Measurements from ENCODE around the gene SMDT1.

Gene SMDT1

DNA sequence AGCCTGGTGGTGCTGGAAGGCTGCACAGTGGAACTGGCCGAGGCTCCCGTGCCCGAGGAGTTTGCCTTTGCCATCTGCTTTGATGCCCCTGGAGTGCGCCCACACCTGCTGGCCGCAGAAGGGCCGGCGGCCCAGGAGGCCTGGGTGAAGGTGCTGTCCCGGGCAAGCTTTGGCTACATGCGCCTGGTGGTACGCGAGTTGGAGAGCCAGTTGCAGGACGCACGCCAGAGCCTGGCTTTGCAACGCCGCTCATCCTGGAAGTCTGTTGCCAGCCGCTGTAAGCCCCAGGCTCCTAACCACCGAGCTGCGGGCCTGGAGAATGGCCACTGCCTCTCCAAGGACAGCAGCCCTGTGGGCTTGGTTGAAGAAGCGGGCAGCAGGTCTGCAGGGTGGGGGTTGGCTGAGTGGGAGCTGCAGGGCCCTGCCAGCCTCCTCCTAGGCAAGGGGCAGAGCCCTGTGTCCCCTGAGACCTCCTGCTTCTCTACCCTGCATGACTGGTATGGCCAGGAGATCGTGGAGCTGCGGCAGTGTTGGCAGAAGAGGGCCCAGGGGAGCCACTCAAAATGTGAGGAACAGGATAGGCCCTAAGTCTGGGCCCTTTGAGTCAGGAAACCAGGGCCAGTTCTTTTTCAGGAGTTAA is 1.9 kb upstream of the SMDT1 start:
- Mint-ChIP-seq H3K4me3 (peak overlapping the region in 1 of 3 experiments; percentile 13), H3K9me3 (no peaks in the 10 kb centered on the region), H3K4me1 (peaks cover 51% of the 10 kb centered on the region), H3K36me3 (ENCODE audit: low read depth) (peaks cover 9% of the 10 kb centered on the region), H3K27ac (peak overlapping the region; percentile 85 to 97 (median 96)), H3K27me3 (ENCODE audit: low read depth) (no peaks in the 10 kb centered on the region)
- TF ChIP-seq, protein P1, sequence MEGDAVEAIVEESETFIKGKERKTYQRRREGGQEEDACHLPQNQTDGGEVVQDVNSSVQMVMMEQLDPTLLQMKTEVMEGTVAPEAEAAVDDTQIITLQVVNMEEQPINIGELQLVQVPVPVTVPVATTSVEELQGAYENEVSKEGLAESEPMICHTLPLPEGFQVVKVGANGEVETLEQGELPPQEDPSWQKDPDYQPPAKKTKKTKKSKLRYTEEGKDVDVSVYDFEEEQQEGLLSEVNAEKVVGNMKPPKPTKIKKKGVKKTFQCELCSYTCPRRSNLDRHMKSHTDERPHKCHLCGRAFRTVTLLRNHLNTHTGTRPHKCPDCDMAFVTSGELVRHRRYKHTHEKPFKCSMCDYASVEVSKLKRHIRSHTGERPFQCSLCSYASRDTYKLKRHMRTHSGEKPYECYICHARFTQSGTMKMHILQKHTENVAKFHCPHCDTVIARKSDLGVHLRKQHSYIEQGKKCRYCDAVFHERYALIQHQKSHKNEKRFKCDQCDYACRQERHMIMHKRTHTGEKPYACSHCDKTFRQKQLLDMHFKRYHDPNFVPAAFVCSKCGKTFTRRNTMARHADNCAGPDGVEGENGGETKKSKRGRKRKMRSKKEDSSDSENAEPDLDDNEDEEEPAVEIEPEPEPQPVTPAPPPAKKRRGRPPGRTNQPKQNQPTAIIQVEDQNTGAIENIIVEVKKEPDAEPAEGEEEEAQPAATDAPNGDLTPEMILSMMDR (IDR thresholded peaks at IDR 0.05; ENCODE audit: unreplicated experiment in 3 of 3), result no peak

DNA sequence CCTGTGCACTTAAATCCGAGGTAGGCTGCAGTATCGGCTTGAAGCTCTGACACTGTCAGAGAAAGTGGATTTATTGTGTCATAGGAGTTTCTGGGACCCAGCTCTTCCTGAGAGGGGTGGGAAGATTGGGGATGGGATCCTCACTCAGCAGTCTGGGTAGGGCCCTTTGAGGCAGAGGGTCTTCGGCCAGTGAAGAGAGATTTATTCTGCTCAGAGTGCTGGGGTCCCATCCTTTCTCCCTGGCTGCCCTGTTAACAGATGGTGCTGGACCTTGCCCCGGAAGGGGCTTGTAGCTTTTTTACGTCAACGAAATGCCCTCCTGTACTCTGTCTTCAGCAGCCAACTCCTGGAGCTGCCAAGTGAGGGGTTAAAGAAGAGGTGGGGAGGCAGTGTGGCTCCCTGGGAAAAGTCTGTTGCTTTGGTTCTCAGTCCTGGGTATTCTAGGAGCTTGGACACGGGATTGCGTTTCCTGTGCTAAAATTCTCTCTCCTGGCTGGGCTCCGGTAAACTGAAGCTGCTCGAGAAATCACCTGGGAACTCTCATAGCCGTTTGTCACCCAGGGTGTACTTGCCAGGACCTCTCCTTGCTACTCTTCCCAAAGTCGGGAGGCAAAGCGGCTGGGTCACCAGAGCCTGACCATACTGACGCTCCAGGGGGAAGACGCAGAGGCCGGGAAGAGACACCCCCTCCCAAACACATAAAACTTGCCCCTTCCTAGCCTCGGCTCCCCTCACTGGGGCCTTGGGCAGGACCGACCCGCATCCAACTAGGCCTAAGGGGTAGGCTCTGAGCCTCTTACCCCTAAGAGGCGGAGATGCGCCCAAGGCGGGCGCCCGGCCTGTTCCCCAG is 806 bp upstream of the SMDT1 start:
- Mint-ChIP-seq H3K4me1 (peaks cover 45% of the 10 kb centered on the region), H3K9me3 (no peaks in the 10 kb centered on the region), H3K27ac (peak overlapping the region; percentile 85 to 97 (median 96)), H3K4me3 (peak overlapping the region; percentile 92 to 94 (median 93)), H3K27me3 (ENCODE audit: low read depth) (no peaks in the 10 kb centered on the region), H3K36me3 (ENCODE audit: low read depth) (peaks cover 13% of the 10 kb centered on the region)
- TF ChIP-seq, protein P1 (IDR thresholded peaks at IDR 0.05; ENCODE audit: unreplicated experiment in 3 of 3), result no peak

- TF ChIP-seq, protein P1 (IDR thresholded peaks at IDR 0.05; ENCODE audit: unreplicated experiment in 3 of 3), result no peak
- H3K27ac Mint-ChIP-seq, result peak overlapping the region; percentile 85 to 97 (median 96)
- peaks cover 40% of the 10 kb centered on the region for H3K4me1 Mint-ChIP-seq
- H3K4me3 Mint-ChIP-seq, result peak overlapping the region; percentile 92 to 94 (median 93)
- no peaks in the 10 kb centered on the region for H3K9me3 Mint-ChIP-seq
- peaks cover 29% of the 10 kb centered on the region for H3K36me3 Mint-ChIP-seq (ENCODE audit: low read depth)
- no peaks in the 10 kb centered on the region for H3K27me3 Mint-ChIP-seq (ENCODE audit: low read depth)
Observed at GRCh38 chr22:42080287-42080686, 787 bp downstream of the SMDT1 start.

DNA sequence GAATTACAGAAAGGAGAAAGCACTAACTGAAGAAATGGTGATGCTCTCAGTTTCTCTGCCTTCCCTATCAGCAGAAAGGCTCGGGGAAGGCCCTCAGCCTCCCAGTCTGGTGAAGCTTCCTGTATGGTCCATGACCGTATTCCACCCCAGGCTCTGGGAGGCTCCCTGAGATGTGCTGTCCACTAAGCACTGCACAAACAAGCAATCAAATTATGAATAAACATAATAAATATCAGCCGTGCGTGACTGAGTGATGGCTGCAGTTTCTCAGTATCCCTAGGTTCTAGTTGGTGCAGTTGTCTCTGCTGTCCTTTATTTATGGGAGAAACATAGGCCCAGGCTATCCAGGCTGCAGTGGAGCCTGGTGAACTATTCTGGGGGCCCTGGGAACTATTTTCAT is 3.6 kb downstream of the SMDT1 start:
- peaks cover 48% of the 10 kb centered on the region for H3K36me3 Mint-ChIP-seq (ENCODE audit: low read depth)
- H3K9me3 Mint-ChIP-seq, result no peaks in the 10 kb centered on the region
- H3K4me3 Mint-ChIP-seq, result peak overlapping the region in 2 of 3 experiments; percentile 66 to 69
- H3K4me1 Mint-ChIP-seq, result peaks cover 31% of the 10 kb centered on the region
- H3K27me3 Mint-ChIP-seq (ENCODE audit: low read depth), result no peaks in the 10 kb centered on the region
- H3K27ac Mint-ChIP-seq, result no peak overlapping the region
- TF ChIP-seq, protein P1 (IDR thresholded peaks at IDR 0.05; ENCODE audit: unreplicated experiment in 3 of 3), result no peak

GRCh38 chr22:42084874-42085273 is 5.4 kb downstream of the SMDT1 start:
- Mint-ChIP-seq H3K27ac (no peak overlapping the region), H3K4me3 (peak overlapping the region in 1 of 3 experiments; percentile 30), H3K27me3 (ENCODE audit: low read depth) (no peaks in the 10 kb centered on the region), H3K9me3 (peaks cover 3% of the 10 kb centered on the region), H3K4me1 (peaks cover 26% of the 10 kb centered on the region), H3K36me3 (ENCODE audit: low read depth) (peaks cover 61% of the 10 kb centered on the region)
- TF ChIP-seq, protein P1 (IDR thresholded peaks at IDR 0.05; ENCODE audit: unreplicated experiment in 3 of 3), result no peak
